Astrocyte of the cerebellum (primary cell): ENCODE data around the gene FAM135A.

Experiments used
- DNase-seq: peaks from one replicate; pipeline ENCODE4 v3.0.0-alpha.2; 2011; ENCODE audit warnings: low read depth
- H3K4me3 ChIP-seq: 2 replicates; pipeline ENCODE4 v1.5.1; 2011; ENCODE audit warnings: mild to moderate bottlenecking, low read depth, low read length, moderate library complexity
- in situ Hi-C: cut with HindIII; loops from 2 replicates; pipeline ENCODE4 v1.10.0; 2017; ENCODE audit warnings: low sequenced_read_pairs
- TF ChIP-seq, protein P1 (sequence below): IDR thresholded peaks from 2 replicates; pipeline ENCODE4 v1.5.1; 2012; ENCODE audit warnings: low read length, low read depth, moderate library complexity, mild to moderate bottlenecking; ENCODE audit errors: missing control alignments

Gene FAM135A

DNA sequence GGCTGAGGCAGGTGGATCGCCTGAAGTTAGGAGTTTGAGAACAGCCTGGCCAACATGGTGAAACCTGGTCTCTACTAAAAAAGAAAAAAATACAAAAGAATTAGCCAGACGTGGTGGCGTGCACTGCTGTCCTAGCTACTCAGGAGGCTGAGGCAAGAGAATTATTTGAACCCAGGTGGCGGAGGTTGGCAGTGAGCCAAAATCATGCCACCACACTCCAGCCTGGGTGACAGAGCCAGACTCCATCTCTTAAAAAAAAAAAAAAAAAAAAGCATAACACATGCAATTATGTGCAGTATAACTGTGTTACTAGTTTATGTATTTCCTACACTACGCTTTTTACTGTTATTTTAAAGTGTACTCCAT lies 31.9 kb upstream of the FAM135A start:
- DNase-seq: no peak
- in situ Hi-C loops: no loop called here
- TF ChIP-seq, protein P1, sequence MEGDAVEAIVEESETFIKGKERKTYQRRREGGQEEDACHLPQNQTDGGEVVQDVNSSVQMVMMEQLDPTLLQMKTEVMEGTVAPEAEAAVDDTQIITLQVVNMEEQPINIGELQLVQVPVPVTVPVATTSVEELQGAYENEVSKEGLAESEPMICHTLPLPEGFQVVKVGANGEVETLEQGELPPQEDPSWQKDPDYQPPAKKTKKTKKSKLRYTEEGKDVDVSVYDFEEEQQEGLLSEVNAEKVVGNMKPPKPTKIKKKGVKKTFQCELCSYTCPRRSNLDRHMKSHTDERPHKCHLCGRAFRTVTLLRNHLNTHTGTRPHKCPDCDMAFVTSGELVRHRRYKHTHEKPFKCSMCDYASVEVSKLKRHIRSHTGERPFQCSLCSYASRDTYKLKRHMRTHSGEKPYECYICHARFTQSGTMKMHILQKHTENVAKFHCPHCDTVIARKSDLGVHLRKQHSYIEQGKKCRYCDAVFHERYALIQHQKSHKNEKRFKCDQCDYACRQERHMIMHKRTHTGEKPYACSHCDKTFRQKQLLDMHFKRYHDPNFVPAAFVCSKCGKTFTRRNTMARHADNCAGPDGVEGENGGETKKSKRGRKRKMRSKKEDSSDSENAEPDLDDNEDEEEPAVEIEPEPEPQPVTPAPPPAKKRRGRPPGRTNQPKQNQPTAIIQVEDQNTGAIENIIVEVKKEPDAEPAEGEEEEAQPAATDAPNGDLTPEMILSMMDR: no peak
- no peak overlapping the region for H3K4me3 ChIP-seq

DNA sequence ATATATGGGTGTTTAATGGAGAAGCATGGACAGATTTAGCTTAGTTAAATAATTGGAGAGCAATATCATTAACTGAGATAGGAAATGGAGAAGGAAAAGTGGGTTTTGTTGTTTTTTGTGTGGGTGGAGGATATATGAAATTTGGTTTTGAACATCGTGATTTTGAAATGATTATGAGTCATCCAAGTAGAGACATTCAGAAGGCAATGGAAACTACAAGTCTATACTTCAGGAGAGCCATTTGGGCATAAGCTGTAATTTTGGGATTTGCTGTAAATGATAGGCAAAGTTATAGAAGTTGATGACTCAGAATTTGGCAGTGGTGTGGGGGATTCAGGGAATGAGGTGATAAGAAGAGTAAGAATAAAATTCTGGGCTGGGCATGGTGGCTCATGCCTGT lies 27.4 kb upstream of the FAM135A start:
- in situ Hi-C loops: no loop called here
- TF ChIP-seq, protein P1: no peak
- no peak overlapping the region for H3K4me3 ChIP-seq
- no peak for DNase-seq

- in situ Hi-C loops: no loop called here
- no peak for DNase-seq
- H3K4me3 ChIP-seq: no peak overlapping the region
- TF ChIP-seq, protein P1: no peak
Measured at GRCh38 chr6:70388814-70389213, 24.5 kb upstream of the FAM135A start.

DNA sequence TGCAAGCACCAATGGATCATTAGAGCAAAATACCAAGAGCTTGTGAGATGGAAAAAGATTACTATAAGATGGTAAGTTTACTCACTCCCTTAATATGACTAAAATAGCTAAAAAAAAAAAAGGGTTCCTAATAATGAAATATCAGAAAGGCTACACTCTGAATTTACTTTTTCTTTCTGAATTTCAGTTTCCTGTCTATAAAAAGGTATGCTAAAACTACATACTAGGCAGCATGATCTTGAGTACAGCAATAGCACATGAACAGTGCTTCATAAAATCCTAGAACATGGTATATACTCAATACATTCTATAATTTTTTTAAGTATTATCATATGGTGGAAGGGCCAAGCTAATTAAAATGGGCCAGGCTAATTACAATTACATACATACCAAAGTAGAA lies 24.0 kb upstream of the FAM135A start:
- in situ Hi-C loops: no loop called here
- no peak overlapping the region for H3K4me3 ChIP-seq
- DNase-seq: no peak
- TF ChIP-seq, protein P1: no peak

DNA sequence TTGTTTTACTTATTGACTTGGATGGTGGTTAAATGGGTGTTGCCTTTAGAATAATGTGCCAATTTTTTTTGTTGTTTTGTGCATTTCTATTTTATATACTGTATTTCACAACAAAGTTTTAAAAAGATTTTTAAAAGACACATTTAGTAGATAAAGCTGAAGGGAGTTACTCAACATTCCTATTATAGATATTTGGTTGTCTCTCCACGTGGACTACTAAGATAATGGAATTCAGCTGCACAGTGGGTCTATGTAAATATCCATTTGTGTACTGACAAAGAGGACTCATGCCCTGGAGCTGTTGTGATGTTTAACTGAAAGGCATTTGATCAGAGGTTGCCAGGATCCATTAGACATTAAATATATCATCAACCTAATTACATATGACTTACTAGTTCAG lies 23.2 kb upstream of the FAM135A start:
- TF ChIP-seq, protein P1: no peak
- no peak for DNase-seq
- in situ Hi-C loops: no loop called here

DNA sequence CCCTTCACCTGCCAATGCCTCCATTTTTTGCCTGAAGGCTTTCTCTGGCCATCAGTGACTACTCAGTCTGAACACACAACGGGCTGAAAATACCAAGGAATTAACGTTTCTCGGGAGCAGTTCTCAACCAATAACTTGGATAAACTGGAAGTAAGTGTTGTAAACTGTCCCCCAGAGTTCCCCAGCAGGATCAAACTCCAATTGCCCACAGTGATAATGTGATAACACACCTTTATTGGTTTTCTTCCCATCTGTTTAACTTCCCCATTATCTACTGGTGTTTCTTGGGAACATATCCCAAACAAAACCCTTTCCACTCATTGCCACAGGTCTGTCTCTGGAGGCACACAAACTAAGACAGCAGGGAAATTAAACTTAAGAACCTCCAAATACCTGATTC lies 21.8 kb upstream of the FAM135A start:
- TF ChIP-seq, protein P1: no peak
- no peak overlapping the region for H3K4me3 ChIP-seq
- in situ Hi-C loops: no loop called here
- no peak for DNase-seq

More for the DNA sequence above, 23.2 kb upstream of the FAM135A start:
- no peak overlapping the region for H3K4me3 ChIP-seq
